Measurements from ENCODE around the gene MRPS27.

GRCh38 chr5:72185496-72186329, 134.3 kb downstream of the MRPS27 start:
- no peak for TF ChIP-seq CTCF (IDR thresholded peaks at IDR 0.05; ENCODE audit: low read depth, low read length, missing input control)
- TF ChIP-seq MAX (IDR thresholded peaks at IDR 0.05) = no peak
- no peak for TF ChIP-seq REST (IDR thresholded peaks at IDR 0.05)
- no peak for TF ChIP-seq RAD21 (IDR thresholded peaks at IDR 0.05)
- no peak for TF ChIP-seq RXRA (IDR thresholded peaks at IDR 0.05)
- no peak for TF ChIP-seq EGR1 (IDR thresholded peaks at IDR 0.05; ENCODE audit: low read depth in 2 of 2)
- TF ChIP-seq YY1 (IDR thresholded peaks at IDR 0.05) = no peak
- TF ChIP-seq ZBTB33 (IDR thresholded peaks at IDR 0.05) = no peak

Data from liver (tissue), 3 donors.